HFF-Myc (cell line): ENCODE data around the gene PI4K2A.
A peak's percentile ranks its signal among the peaks of the same experiment; 100 is the strongest.

Experiments used
- DNase-seq: peaks from one replicate; pipeline ENCODE4 v3.0.0-alpha.2; 2011; ENCODE audit warnings: low read depth; ENCODE audit errors: extremely low read depth
- H3K4me3 ChIP-seq: replicated peaks from 2 replicates; pipeline ENCODE4 v1.5.1; 2011; ENCODE audit warnings: low read depth, mild to moderate bottlenecking, control low read depth, low read length
- TF ChIP-seq, protein P1 (sequence below): IDR thresholded peaks from 2 replicates; pipeline ENCODE4 v1.5.1; 2012; ENCODE audit warnings: mild to moderate bottlenecking, low read depth, low read length, control low read depth; ENCODE audit errors: missing control alignments

The PI4K2A gene

DNA sequence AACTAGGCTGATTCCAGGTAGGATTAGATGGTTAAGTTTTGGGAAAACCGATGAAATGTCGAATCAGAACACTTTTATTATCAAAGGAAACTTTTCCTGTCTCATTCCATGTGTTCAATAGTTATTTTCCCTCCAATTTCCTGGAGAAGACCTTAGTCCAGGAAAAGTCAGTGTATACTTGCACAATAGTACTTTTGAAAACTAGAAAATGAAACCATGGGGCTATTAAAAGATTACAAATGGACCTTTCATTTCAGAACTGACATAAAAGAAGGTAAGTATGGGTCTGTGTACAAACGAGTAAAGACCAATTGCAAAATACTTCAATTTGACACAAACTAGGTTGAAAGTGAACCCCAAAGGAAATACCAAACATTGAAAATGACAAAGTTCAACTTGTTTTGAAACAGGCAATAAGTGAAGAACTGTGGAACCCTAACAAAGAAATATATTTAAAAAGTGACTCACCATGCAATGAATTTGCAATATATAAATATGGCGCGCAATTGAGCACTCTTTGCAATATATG, 44.5 kb downstream of the PI4K2A start:
- TF ChIP-seq, protein P1, sequence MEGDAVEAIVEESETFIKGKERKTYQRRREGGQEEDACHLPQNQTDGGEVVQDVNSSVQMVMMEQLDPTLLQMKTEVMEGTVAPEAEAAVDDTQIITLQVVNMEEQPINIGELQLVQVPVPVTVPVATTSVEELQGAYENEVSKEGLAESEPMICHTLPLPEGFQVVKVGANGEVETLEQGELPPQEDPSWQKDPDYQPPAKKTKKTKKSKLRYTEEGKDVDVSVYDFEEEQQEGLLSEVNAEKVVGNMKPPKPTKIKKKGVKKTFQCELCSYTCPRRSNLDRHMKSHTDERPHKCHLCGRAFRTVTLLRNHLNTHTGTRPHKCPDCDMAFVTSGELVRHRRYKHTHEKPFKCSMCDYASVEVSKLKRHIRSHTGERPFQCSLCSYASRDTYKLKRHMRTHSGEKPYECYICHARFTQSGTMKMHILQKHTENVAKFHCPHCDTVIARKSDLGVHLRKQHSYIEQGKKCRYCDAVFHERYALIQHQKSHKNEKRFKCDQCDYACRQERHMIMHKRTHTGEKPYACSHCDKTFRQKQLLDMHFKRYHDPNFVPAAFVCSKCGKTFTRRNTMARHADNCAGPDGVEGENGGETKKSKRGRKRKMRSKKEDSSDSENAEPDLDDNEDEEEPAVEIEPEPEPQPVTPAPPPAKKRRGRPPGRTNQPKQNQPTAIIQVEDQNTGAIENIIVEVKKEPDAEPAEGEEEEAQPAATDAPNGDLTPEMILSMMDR, result no peak
- H3K4me3 ChIP-seq, result peak overlapping the region; percentile 86
- DNase-seq, result no peak

DNA sequence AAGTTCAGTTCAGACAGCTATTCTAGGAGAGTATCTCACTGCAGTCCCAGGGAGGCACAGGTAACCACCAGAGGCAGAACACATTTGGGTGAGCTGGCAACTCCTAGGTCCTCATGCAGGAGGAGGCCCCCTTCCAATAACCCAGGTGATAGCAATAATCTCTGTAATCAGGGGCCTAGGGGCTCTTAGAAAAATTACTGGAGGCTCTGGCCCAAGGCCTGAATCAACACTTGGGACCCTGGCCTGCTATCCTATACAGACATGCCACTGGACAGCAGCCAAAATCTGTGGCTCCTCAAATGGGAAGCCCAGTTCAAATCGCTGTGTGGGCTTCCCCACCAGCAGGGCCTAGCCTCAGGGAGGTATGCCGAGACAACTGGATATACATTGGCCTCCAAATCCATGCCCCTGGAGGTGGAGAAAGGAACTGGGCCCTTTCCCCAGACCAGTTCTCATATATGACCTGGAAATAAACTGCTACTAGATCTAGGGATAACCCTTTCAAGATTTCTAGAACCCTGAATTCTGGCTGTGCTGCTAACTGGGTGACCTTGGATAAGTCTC, 45.0 kb downstream of the PI4K2A start:
- H3K4me3 ChIP-seq, result peak overlapping the region; percentile 86
- no peak for DNase-seq
- TF ChIP-seq, protein P1, result peak; percentile 47

DNA sequence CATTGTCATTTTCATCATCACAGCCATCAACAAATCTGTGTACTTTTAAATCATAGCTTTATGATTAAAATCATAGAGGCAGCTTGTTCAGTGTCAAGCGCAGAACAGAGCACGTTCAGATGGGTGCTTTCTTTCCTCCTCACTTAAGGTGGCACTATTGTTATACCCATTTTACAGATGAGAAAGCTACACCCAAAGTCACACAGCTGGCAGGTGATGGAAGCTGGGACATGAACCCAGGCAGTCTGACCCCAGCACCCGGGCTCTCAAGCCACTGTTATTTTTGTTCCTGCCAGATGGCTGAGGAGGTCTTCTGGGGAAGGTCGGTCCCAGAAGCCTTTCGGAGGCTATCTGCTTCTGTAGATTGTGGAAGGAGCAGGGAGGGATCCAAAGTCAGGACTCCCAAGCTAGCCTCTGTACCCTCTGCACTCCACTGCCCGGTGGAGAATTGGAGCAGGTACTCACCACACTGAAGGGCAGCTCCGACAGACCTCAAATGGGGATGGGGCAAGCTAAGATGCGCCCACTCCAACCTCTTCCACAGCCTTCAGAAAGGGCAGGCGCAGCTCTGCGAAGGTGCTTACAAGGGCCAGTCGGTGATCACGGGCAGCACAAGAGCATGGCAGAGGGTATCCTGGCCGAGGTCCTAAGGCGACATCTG, 46.0 kb downstream of the PI4K2A start:
- TF ChIP-seq, protein P1, result no peak
- peak overlapping the region; percentile 86 for H3K4me3 ChIP-seq
- DNase-seq, result no peak

DNA sequence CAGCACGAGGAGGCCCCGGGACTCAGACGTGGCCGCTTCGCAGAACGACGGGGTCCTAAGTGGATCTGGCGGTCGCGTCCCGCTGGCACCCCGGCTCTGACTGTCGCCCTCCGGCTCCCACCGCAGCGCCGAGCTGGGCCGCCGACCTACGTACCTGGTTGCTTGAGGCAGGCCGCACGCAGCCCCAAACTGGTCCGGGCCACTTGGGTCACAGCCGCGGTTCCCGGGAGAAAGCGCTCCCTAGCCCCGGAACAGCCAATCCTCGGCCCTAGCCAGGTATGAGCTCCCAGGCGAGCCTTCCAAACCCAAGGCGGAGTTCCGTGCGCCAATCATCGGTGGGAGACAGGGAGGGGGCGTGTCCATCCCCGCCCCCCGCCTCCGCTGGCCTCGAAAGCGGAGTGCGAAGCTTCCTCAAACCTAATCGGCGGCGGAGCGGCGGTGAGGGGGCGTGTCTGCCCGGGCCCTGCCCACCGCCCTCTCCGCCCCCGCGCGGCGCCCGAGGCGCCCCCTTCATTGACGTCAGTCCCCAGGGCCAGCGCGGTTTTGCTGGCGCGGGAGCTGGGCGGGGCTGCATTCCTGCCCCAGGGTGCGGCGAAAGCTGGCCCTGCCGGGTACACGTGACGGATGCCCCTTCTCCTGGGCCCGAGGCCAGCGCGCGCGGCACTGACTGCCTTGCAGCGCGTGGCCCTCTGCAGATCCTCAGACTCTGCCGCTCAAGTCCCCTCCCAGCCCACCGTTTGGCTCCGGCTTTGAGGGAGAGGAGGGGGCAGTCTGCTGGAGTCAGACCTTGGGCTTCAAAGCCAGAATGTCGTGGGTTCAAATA, 46.7 kb downstream of the PI4K2A start, which contains the start of gene AVPI1:
AVPI1 (minus strand) TSS at position 280 of the 823 bp plus-strand sequence. CDS start 7,336 bp downstream, outside the sequence.
- TF ChIP-seq, protein P1, result no peak
- H3K4me3 ChIP-seq, result peak within 1 kb of the TSS; percentile 86
- DNase-seq, result peak; percentile 86

DNA sequence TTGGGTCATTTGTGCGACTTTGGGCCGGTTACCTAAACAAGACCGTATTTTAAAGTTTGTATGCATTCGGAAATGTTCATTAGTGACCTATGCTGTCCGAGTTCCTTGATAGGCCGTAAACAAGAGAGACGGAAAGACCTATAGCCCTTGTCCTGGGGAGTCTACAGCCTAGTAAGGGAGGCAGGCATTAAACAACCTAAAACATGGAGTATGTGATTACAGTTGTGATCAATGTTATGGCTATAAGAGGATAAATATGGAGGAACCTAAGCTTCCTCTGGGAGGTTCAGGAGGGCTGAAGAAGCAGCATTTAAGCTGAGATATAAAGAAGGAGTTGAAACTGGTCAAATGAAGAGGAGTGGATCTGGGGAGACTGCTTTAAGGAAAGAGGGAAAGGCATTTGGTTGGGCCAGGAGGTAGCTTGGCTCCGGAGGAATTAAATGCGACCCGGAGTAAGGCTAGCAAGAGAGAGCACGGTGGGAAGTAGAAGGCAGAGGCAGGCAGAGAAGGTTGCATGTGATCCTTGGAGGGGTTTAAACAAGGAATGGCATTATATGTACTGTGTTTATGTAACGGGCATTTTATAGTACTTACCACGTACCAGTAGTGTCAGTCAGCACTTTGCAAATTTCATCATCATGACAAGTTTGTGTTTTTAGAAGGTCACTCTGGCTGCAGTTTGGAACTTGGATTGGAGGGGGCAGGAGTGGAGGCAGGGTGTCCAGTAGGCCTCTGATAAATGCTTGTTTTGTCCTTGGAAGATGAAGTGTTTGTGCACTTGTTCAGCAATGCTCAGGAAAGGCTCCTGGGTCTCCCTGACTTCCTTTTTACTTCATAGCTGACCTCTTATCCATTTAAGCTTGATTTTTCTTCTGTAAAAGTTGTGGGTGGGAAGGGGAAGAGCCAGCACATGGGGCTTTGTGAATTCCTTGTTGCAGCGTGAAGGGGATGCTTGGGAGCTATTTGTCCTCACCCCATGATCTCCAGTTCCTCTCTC, 47.6 kb downstream of the PI4K2A start:
- no peak for DNase-seq
- peak overlapping the region; percentile 86; the same call in 1 of the 2 replicates for H3K4me3 ChIP-seq

More for the DNA sequence above, 47.6 kb downstream of the PI4K2A start:
- TF ChIP-seq, protein P1, result no peak
